ENCODE data around the gene ILF2.

DNA sequence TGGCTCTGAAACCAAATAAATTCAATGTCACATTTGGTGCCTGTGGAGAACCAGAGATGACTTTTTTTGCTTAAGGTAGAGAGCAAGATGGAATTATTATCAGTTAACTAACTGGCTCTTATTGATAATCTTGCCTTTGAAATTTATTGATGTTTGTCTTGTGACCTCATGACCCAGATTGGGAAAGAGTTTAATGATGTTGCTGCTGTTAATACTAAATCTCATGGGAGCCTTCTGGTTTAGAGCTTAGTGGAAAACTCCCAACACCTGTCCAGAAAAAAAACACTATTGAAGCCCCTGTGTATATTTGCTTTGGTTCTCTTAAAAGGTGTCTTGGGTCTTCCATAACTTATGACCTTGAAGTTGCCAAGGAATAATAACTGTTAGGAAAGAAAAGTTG is 27.0 kb downstream of the ILF2 start:
- TF ChIP-seq, protein P1, sequence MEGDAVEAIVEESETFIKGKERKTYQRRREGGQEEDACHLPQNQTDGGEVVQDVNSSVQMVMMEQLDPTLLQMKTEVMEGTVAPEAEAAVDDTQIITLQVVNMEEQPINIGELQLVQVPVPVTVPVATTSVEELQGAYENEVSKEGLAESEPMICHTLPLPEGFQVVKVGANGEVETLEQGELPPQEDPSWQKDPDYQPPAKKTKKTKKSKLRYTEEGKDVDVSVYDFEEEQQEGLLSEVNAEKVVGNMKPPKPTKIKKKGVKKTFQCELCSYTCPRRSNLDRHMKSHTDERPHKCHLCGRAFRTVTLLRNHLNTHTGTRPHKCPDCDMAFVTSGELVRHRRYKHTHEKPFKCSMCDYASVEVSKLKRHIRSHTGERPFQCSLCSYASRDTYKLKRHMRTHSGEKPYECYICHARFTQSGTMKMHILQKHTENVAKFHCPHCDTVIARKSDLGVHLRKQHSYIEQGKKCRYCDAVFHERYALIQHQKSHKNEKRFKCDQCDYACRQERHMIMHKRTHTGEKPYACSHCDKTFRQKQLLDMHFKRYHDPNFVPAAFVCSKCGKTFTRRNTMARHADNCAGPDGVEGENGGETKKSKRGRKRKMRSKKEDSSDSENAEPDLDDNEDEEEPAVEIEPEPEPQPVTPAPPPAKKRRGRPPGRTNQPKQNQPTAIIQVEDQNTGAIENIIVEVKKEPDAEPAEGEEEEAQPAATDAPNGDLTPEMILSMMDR (IDR thresholded peaks at IDR 0.05), result no peak
- no peak for TF ChIP-seq POLR2A (IDR thresholded peaks at IDR 0.05)

Measured in breast epithelium (tissue), 3 donors.